ENCODE results near the gene ELFN1. TPM values are rescaled to one million over a fixed set of nuclear protein-coding genes. Genes with fewer than 3 reads are reported as not detected.

Gene ELFN1
- polyA plus RNA-seq, 1 donor: 4.7 TPM

DNA sequence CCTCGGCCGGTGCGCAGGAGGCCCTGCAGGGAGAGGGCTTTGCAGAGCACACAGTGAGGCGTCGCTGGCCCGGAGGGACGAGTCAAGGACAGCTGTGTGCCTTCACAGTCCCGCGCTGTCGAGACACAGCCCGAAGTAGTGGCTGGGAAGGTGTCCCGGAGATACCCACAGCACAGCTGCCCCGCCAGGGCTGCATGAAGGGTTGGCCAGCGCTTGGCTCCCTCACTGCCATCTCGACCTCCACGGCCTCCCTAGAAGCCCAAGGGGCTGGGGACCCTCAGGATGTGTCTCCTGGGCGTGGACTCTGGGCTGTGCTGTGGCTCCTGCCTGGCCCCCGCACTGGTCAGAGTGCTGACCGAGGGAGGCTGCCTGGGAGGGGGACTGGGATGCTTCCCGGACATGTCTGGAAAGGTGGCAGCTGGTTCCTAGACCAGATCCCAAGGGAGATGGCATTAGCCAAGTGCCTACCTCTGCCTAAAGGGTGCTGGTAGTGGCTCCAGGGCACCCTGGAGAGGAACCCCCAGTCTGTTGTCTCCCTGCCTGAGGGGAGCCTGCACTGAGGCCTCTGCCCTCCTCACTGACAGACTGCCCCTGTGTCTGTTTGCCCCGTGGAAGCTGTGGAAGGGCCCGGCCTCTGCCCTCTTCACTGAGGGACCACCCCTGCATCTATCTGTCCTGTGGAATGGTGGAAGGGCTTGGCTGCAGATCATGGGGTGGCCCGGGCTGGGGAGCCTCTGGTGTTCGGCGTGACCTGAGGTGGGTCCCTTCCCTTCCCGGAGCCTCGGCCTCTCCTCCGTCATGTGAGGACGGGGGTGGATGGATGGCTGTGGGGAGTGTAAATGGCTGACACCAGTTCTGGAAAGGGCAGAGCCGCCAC is 5.8 kb downstream of the ELFN1 start:
- DNase-seq (ENCODE audit: low read depth): no peak

DNA sequence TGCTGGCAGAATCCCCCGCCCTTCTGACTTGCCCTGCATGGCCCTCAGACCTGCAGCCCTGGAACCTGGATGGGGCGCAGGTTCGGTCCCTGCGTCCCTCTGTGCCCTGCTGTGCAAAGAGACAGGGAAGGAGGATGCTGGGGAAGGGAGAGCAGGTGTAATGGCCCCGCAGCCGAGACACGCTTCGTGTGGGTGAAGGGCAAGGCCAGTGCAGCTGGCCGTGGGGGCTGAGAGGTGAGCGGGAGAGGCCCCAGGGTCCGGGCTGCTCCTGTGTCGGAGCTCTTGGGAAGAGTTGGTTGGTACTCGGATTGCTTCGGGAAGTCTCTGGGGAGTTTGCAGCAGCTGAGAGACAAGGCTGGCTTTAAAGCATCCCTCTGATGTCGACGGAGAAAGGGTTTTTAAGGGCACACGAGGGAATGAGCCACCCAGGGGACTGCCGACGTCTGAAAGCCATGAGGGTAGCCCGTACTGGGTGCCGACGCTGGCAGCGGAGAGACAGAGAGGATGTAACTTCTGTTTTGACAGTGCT is 6.5 kb downstream of the ELFN1 start:
- DNase-seq (ENCODE audit: low read depth): no peak

DNA sequence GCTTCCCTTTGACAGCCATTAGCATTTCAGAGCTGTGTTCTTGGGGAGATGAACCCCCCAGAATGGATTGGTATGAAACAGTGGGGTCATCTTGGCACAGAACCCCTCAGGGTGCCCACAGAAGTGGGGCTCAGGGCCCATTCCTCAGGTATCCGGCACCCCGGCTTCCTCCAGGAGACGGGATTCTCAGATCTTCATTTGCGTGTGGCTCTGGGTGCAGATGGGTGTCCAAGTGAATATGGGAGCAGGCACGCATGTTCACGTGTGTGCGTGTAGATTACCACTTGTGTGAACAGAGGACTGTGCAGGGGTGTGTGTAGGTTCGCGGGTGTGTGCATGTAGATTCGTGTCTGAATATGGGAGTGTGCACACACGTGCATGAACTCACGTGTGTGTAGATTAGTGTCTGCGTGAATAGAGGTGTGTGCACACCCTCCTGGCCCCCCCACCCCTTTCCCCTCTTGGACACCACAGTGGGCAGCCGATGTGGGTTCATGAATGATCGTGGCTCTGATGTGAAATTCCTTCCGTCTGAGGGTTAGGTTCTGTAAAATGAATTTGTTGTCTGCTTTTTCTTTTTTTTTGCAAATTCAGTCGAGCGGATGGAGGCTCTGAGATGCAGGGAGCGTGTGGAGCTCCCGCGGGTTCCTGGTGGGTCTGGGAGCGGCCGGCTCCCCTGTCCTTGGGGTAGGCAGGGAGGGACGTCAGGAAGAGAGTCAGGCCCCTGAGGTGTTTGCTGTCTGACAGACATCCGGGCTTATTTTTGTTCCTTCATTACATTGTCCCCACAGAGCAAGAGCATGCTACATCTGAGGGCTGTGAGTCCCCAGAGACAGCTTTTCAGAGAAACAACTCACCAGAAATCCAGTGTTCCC is 7.4 kb downstream of the ELFN1 start:
- no peak for DNase-seq (ENCODE audit: low read depth)

DNA sequence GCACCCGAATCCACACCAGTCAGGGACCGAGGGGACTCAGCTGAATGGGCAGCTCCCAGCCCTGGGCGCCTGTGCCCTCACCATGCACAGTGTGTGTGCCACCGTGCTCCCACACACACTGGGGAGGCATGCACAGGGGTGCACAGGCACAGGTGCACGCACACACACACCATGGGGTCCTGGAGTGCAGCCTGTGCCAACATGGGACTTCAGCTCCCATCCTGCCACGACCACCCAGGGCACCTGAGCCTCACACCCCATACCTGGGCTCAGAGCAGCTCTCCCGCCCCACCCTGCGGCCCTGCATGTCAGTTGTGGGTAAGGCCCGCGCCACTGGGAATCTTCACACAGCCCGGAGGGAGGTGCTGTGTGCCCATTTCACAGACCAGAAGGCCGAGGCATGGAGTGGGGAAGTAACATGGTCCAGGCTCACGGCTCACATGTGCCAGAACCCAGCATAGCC is 8.0 kb downstream of the ELFN1 start:
- DNase-seq (ENCODE audit: low read depth): no peak

DNA sequence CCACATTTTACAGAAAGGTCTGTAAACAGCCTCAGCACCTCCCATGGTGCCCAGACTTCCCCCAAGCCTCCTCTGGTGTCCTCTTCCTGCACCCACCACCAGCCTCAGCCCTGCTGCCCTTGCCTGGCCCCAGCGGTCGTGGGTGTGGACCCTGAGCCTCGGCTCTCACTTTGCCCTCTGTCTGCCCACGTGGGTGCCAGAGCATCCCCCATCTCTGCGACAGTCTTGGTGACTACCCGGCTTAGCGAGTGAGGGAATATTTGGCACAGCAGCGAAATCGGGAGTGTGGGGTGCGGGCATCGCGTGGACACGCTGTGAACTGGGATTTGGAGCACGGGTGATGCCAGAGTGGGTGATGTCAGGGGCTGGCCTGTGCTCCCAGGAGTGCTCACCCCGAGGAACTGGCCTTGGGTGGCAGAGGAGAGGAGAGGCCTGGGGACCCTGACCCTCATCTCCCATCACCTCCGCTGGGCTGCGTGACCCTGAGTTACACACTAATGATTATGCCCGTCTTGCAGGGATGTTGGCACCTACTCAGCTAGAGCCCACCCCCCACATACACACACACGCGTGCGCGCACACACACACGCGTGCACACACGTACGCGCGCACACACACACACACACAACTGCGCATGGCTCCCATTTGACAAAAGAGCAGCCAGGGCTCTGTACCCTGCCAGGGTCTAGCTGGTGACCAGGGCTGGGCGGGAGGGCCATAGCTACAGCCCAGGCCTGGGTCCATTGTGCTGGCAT is 8.7 kb downstream of the ELFN1 start:
- no peak for DNase-seq (ENCODE audit: low read depth)

DNA sequence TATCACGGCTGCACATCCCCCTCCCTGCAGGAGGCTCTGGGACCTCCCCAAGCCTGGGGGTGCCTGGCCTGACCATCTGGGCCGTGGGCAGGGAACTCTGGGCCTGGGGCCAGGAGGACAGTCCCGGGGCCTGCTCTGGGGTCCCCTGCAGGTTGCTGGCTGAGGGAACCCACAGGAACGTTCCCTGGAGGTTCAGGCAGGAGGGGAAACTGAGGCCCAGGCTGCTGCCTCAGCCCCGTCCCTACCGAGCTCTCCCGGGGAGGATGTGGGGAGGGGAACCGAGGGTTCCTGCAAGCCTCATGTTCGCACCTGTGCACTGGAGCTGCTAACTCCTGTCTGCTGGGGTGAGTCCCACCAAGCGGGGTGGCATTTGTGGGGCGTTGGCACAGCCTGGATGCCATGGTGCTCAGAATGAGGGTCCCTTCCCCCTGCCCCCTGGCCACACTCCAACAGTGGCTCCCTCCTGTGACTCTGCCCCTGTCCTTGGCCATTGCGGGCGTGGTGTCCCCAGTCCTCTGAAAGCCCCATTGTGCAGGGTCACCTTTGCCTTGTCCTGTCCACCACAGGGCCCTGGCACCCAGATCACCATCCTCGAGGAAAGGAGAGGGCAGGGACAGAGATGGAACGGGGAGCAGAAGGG is 9.4 kb downstream of the ELFN1 start:
- no peak for DNase-seq (ENCODE audit: low read depth)

DNA sequence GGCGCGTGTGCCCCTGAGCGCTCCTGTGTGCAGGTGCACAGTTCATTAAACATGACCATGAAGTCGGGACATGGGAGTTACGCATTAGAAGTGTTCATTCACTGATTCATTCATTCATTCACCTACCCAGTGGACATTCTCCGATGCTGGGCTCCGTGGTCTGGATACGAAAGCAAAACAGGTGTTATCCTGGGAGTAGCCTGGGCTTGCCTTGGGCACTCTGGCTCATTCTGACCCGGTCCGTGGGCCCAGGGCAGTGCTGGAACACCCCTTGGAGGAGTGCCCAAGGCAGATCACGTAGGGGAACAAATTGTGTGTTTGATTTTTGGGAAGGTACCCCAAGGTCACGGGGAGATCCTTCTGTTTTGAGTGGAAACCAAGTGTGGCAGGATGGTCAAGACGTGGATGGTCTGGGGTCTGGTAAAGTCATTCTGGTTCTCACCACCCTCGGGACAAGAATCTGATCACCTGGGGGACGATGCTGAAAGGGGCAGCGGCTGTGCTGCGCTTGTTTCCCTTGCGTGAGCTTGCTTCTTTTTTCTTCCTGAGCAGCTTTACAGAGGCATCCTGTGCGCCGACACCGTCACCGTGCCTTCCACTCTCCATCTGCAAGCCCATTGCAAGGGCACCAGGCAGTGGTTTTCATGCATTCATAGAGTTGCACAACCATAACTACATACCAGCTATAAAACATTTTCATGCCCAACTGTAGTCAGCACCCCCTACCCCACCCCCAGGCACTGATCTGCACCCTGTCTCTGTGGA is 10.1 kb downstream of the ELFN1 start:
- DNase-seq (ENCODE audit: low read depth): no peak

DNA sequence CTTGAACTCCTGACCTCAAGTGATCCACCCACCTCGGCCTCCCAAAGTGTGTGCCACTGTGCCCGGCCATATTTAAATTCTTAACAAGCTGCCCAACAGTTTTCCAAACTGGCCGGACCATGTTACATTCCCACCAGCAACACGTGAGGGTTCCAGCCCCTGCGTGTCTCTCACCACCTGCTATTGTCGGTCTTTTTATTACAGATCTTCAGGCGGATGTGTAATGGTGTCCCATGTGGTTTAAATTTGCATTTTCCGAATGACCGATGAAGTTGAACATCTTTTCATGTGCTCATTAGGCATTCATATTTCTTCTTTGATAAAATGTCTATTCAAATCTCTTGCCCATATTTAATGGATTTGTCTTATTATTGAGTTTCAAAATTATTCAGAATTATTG is 11.5 kb downstream of the ELFN1 start:
- DNase-seq (ENCODE audit: low read depth): no peak

DNA sequence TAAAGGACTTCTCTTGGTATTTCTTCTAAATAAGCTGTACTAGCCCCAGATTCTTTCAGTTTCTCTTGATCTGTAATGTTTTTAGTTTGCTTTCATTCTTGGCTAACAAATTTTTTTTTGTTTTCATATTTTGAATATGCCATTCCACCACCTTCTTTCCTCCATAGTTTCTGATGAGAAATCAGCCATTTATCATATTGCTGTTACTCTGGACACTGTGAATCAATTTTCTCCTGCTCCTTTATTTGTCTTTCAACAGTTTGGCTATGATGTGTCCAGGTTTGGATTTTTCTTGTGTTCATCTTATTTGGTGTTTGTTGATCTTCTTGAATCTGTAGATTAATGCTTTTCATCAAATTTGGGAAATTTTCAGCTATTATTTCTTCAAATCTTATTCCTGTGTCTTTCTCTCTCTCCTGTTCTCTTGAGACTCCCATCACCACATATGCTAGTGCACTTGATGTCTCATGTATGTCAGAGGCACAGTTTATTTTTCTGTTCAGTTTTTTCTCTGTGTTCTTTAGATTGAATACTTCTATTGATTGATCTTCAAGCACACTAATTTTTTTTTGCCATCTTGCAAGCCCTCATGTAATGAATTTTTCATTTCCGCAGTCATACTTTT is 15.0 kb downstream of the ELFN1 start:
- no peak for DNase-seq (ENCODE audit: low read depth)

DNA sequence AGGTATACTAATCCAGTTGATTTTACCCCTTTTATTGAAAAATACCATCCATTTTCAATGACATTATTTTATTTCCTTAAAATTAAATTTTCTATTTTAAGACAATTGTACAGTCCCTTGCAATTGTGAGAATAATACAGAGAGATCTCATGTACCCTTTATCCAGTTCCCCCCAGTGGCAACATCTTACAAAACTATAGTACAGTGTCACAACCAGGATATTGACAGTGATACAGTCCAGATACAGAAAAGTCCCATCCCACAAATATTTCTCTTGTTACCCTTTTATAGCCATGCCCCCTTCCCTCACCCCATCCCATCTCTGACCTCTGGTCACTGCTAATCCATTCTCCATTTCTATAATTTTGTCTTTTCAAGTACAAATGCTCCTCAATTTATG is 18.5 kb downstream of the ELFN1 start:
- DNase-seq (ENCODE audit: low read depth): no peak

DNA sequence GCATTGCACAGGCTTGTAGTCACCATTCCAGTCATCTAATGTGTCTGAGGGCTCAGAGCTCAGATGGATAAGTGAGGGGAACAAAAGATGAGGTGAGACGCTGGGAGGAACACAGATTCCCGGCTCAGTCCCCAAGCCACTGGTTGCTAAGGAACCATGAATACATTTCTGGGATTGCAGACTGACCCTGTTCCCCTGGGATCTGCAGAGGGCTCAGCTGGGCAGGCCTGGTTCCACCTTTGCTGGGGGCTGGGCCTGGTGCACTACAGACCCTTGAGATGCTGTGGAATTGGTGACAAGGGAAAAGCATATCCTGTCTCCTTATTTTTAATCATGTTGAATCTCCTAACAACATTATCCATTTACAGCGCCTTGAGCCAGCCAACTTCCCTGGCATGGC is 19.2 kb downstream of the ELFN1 start:
- no peak for DNase-seq (ENCODE audit: low read depth)

DNA sequence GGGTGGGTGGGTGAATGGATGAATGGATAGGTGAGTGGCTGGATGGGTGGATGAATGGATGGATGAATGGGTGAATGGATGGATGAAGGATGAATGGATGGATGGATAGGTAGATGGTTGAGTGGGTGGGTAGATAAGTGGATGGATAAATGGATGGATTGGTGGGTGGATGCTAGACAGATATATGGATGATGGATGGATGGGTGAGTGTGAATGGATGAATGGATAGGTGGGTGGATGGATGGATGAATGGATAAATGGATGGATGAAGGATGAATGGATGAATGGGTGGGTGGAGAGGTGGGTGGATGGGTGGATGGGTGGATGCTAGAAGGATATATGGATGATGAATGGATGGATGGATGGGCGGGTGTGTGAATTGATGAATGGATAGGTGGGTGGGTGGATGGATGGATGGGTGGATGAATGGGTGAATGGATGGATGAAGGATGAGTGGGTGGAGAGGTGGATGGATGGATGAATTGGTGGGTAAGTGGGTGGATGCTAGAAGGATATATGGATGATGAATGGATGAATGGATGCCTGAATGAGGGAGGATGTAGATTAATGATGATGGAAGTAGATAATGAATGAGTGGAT is 20.4 kb downstream of the ELFN1 start:
- no peak for DNase-seq (ENCODE audit: low read depth)

DNA sequence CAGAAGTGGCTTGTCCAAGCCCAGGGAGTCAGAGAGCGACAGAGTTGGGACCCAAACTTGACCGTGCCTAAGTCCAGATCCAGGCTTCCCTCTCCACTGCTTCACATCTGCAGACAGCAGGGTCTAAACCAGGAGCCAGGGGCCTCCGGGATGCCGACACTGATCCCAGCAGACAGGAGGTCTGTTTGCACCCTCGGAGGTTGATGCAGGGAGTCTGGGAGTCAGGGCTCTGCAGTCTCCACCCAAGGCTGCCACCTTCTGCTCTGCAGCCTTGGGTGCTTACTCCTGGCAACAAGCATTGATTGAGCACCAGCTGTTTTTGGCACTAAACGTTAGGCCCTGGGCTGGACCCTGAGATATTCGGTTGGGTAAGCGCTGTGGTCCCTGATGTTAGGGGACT is 21.0 kb downstream of the ELFN1 start:
- no peak for DNase-seq (ENCODE audit: low read depth)

DNA sequence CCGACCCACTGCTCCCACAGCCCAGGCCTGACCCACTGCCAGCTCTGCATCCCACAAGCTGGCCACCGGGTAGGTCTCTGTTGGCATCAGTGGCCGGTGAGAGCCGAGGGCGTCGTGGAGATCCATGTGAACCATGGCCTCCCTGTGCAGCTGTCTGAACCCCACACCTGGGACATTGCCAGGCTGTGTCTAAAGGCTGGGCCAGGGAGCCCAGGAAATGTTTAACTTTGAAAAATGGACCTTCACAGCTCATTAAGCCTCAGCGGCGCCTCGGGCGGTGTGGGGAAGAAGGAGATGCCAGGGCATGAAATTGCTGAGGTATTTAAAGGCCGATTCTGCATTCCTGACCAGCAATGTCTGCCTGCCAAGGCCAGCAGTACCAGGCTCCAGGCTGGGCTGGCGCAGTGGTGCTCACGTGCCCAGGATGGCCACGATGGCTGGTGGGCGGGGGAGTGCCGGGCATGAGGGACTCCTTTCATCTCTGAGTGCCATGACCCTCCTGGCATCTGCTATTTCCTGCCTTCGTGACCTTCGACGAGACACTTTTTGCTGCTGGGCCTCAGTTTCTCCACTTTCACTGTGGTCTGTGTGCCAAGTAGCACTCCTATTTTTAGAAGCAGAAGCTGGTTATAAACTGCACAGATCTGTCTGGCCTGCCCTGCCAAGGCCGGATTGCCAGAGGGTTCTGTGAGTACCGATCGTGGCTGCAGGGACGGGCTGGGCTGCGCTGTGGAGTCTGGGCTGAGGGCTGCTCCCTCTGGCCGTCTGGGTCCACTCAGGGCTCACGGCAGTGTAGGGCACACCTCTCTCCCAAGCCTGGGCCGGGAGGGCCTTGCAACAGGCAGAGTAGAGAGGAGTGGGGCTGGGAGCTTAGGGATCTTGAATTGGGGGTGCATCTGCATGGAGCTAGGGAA is 21.8 kb downstream of the ELFN1 start:
- no peak for DNase-seq (ENCODE audit: low read depth)

DNA sequence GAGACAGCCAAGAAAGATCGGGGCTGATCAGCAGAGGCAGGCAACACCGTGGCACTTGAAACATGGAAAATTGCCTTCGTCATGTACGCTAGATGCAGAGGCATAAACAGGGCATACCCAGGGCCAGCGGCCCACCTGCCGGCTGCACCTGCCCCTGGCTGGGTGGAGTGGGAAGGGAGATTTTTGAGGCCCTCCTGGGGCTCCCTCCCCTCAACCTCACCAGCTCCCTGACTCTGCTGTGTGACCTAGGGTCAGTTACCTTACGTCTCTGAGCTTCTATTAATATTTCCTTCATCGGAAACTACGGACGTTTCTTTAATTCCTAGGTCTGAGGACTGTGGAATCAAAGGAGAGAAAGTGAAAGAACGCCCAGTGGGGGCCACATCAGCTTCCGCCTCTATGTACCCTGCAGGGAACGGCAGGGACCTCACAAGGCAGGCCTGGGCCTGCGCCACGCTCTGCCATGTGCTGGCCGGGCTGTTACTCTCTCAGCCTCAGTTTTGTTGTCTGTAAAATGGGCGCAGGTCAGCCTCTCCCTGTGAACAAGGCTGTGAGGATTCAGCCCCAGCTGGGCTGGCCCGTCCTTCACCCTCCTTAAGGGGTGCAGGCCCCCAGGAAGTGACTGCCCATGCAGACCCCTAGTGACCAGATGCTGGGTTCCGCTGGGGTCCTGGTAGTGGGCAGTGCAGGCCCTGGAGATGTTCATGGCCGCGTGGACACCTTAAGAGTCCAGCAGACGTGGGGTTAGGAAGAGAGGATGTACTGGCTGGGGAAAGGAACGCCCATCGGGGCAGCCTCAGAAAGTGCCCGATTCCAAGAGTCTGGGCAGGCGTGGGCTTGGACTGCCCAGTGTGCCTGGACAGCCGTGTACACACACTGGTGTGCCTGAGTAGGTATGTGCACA is 22.7 kb downstream of the ELFN1 start:
- no peak for DNase-seq (ENCODE audit: low read depth)

DNA sequence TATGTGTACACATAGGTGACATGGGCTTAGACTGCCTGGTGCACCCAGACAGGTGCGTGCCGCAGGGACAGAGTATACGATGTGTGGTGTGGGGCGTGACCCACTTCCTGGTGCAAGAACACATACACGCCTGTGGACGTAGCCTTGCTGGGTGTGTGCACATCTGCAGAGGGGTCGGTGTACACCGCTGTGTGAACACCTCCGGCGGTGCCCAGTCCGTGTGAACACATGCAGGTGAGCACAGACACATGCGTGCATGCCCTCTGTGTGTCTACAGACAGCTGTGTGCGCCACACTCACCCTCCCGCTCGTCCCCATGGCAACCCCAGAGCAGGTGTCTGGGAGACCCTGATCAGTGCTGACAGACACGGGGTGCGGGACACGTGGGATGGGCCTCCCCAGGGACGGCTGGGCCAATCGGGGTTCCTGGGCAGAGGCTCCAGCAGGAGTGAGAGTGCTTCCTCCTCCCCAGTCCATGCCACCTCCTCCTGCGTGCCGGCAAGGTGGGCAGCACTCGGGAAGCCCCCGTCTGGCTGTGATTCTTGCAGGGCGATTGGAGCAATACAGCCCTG is 23.4 kb downstream of the ELFN1 start:
- no peak for DNase-seq (ENCODE audit: low read depth)

DNA sequence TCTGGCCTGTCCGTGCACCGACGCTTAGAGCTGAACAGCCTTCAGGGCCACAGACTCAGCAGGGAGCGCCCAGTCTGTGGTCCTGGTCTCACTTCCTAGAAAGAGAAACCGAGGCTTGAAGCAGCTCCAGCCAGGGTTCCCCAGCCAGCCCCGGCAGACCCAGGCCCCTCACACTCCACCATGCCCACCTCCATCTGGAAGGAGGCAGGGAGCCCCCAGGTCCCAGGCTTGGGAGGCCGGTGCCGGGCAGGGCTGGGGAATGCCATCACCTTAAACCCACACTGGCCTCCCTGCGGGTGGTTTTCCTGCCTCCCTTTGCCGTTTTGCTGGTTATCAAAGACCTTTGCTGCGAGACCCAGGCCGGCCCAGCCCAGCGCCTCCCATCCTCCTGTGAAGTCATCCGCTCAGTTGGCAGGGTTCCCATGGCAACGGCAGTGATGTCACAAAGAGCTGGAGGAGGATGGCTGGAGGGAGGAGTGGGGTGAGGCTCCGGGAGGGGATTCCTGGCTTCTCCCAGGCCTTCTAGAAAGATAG is 24.0 kb downstream of the ELFN1 start:
- DNase-seq (ENCODE audit: low read depth): no peak
